ENCODE data around the gene PPME1. TPM values are rescaled to one million over a fixed set of nuclear protein-coding genes. Genes with fewer than 3 reads are reported as not detected.

The PPME1 gene
- polyA plus RNA-seq, 3 donors = 5.2 to 12.2 (median 8.9) TPM

DNA sequence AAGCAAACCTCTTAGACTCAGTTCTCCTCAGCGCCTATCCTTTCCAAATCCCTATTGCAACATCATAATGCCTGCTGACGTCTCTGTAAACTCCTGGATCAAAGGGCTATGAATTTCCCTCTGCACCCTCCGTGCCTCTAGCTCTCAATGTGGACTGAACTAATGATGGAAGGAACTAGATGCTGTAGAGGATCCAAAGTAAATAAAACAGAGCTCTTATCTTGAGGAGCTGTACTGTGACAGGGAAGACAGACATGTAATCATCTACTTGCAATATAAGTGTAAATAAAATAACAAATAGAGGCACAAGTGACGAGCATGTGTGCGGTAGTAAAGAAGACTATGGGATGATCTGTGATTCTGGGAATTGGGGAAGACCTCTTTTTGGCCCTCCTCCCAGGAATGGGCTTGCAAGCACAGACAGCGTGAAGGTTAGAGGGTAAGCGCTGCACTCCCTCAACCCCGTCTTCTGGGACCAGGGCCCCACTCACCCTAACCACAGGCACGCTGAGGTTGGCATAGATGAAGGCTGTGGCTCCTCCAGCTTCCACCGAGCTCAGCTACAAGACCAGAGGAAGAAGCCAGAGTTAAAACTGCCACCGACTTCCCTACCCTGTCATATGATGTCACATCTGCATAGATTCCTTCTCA, 98.2 kb downstream of the PPME1 start:
- H3K36me3 Mint-ChIP-seq = no peaks in the 10 kb centered on the region
- Histone ChIP-seq H4K20me1 (ENCODE audit: insufficient read depth, low read length) (no peaks in the 10 kb centered on the region), H3K4me2 (replicated peaks; ENCODE audit: extremely low read depth, low read length, poor library complexity, severe bottlenecking) (no peak overlapping the region), H3K4me1 (ENCODE audit: control insufficient read depth in 1 of 2, insufficient read depth in 2 of 2, low read length in 2 of 2) (no peaks in the 10 kb centered on the region), H3K36me3 (replicated peaks in 1 of 2; ENCODE audit: control insufficient read depth in 1 of 2, insufficient read depth in 2 of 2, low read length in 2 of 2) (no peaks in the 10 kb centered on the region), H2AFZ (ENCODE audit: insufficient read depth, low read depth, low read length, poor library complexity, severe bottlenecking) (no peak overlapping the region), H3K4me3 (replicated peaks in 1 of 3; ENCODE audit: low read depth in 2 of 3, low read length in 3 of 3) (no peak overlapping the region), H3K79me2 (ENCODE audit: insufficient read depth, low read length) (no peaks in the 10 kb centered on the region), H3K9ac (ENCODE audit: insufficient read depth, low read length, poor library complexity, severe bottlenecking) (no peak overlapping the region), H3K27ac (ENCODE audit: low read depth in 1 of 2, low read length in 2 of 2) (no peak overlapping the region), H3K27me3 (ENCODE audit: control insufficient read depth in 2 of 2, insufficient read depth in 2 of 2, low read length in 2 of 2) (peaks cover 0 to 2% of the 10 kb centered on the region in 2 donors), H3K9me3 (replicated peaks in 1 of 2; ENCODE audit: control insufficient read depth in 1 of 2, insufficient read depth in 1 of 2, low read length in 2 of 2) (no peaks in the 10 kb centered on the region)
- H3K4me1 Mint-ChIP-seq = peaks cover 4% of the 10 kb centered on the region
- no peak for TF ChIP-seq CTCF (IDR thresholded peaks at IDR 0.05)
- no peak overlapping the region for H3K4me3 Mint-ChIP-seq
- no peak for DNase-seq
- WGBS (ENCODE audit: insufficient coverage) = 0% methylated on average over 3 of the region's 11 CpGs
- no peak overlapping the region for H3K27ac Mint-ChIP-seq
- H3K27me3 Mint-ChIP-seq (ENCODE audit: low read depth in 3 of 3) = peaks cover 0 to 2% (median 0%) of the 10 kb centered on the region in 3 donors
- intact Hi-C loops (cut with micrococcal nuclease) = no loop called here
- H3K9me3 Mint-ChIP-seq = no peaks in the 10 kb centered on the region

DNA sequence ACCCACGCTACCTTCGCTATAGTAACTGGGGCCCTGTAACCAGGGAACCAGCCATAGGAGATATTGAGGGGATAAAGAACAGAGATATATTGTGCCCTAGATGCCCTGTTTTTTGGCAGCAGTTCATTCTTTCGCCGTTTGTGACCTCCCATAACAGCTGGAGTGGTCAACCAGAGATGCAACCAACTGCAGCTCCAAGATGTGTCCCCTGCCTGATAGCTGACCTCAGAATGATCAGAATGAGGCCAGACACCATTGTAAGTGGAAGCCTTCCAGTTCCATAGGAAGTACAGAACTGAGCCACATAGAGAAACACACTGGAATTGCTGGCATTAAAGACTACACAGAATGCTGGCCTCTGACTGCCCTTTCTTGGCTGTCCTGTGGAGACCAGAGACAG, 101.2 kb downstream of the PPME1 start:
- peaks cover 0 to 3% (median 2%) of the 10 kb centered on the region in 3 donors for H3K27me3 Mint-ChIP-seq (ENCODE audit: low read depth in 3 of 3)
- H3K9ac ChIP-seq (ENCODE audit: insufficient read depth, low read length, poor library complexity, severe bottlenecking) = no peak overlapping the region

More for the DNA sequence above, 101.2 kb downstream of the PPME1 start:
- Histone ChIP-seq H3K27ac (ENCODE audit: low read depth in 1 of 2, low read length in 2 of 2) (no peak overlapping the region), H3K4me1 (ENCODE audit: control insufficient read depth in 1 of 2, insufficient read depth in 2 of 2, low read length in 2 of 2) (no peaks in the 10 kb centered on the region), H3K9me3 (replicated peaks in 1 of 2; ENCODE audit: control insufficient read depth in 1 of 2, insufficient read depth in 1 of 2, low read length in 2 of 2) (no peaks in the 10 kb centered on the region), H4K20me1 (ENCODE audit: insufficient read depth, low read length) (no peaks in the 10 kb centered on the region), H3K27me3 (ENCODE audit: control insufficient read depth in 2 of 2, insufficient read depth in 2 of 2, low read length in 2 of 2) (peaks cover 0 to 2% of the 10 kb centered on the region in 2 donors), H3K79me2 (ENCODE audit: insufficient read depth, low read length) (no peaks in the 10 kb centered on the region), H3K36me3 (replicated peaks in 1 of 2; ENCODE audit: control insufficient read depth in 1 of 2, insufficient read depth in 2 of 2, low read length in 2 of 2) (no peaks in the 10 kb centered on the region), H2AFZ (ENCODE audit: insufficient read depth, low read depth, low read length, poor library complexity, severe bottlenecking) (no peak overlapping the region), H3K4me2 (replicated peaks; ENCODE audit: extremely low read depth, low read length, poor library complexity, severe bottlenecking) (no peak overlapping the region), H3K4me3 (replicated peaks in 1 of 3; ENCODE audit: low read depth in 2 of 3, low read length in 3 of 3) (no peak overlapping the region)
- no peak for DNase-seq
- WGBS (ENCODE audit: insufficient coverage) = 93% methylated on average over 4 of the region's 4 CpGs
- no peaks in the 10 kb centered on the region for H3K36me3 Mint-ChIP-seq
- no peak for TF ChIP-seq CTCF (IDR thresholded peaks at IDR 0.05)
- intact Hi-C loops (cut with micrococcal nuclease) = no loop called here
- H3K4me1 Mint-ChIP-seq = peaks cover 4% of the 10 kb centered on the region
- no peaks in the 10 kb centered on the region for H3K9me3 Mint-ChIP-seq
- no peak overlapping the region for H3K27ac Mint-ChIP-seq
- H3K4me3 Mint-ChIP-seq = no peak overlapping the region

Data from CD14-positive monocyte (primary cell).